AG09319 (cell line): ENCODE results near the gene MROH2B.

Experiments used
- DNase-seq: peaks from one replicate; pipeline ENCODE4 v3.0.0-alpha.2; 2010; ENCODE audit warnings: low read depth; ENCODE audit errors: extremely low read depth
- CTCF ChIP-seq: IDR thresholded peaks from 2 replicates; pipeline ENCODE4 v1.5.1; 2011; ENCODE audit warnings: low read depth, mild to moderate bottlenecking, inconsistent platforms, low read length, moderate library complexity

MROH2B gene

GRCh38 chr5:40985501-40985900 lies 85.6 kb downstream of the MROH2B start:
- DNase-seq, result no peak
- TF ChIP-seq CTCF, result no peak

- TF ChIP-seq CTCF, result no peak
- DNase-seq, result no peak
Measured at GRCh38 chr5:40984884-40985283, 86.3 kb downstream of the MROH2B start.

GRCh38 chr5:40983781-40984180 lies 87.4 kb downstream of the MROH2B start:
- no peak for DNase-seq
- TF ChIP-seq CTCF, result no peak

GRCh38 chr5:40981420-40981819 lies 89.7 kb downstream of the MROH2B start:
- no peak for DNase-seq
- no peak for TF ChIP-seq CTCF

- no peak for TF ChIP-seq CTCF
- no peak for DNase-seq
Measured at GRCh38 chr5:40976836-40977235, 94.3 kb downstream of the MROH2B start.

GRCh38 chr5:40976041-40976440 lies 95.1 kb downstream of the MROH2B start:
- no peak for TF ChIP-seq CTCF
- DNase-seq, result no peak

- TF ChIP-seq CTCF, result no peak
- DNase-seq, result no peak
Measured at GRCh38 chr5:40973364-40974004, 97.7 kb downstream of the MROH2B start.
